IPS-20b (cell line): ENCODE results near the gene KLHL41.

Source experiments
- H3K27ac ChIP-seq: one replicate; pipeline ENCODE4 v1.5.1; 2013; ENCODE audit warnings: low read length
- H3K27me3 ChIP-seq: 2 replicates; pipeline ENCODE4 v1.6.1; 2013; ENCODE audit warnings: mild to moderate bottlenecking, low read length, inconsistent platforms; ENCODE audit not compliant: insufficient read depth
- H3K36me3 ChIP-seq: 2 replicates; pipeline ENCODE4 v1.6.1; 2013; ENCODE audit warnings: low read depth, mild to moderate bottlenecking, inconsistent platforms, low read length, moderate library complexity; ENCODE audit not compliant: insufficient read depth
- H3K4me1 ChIP-seq: 2 replicates; pipeline ENCODE4 v1.6.1; 2013; ENCODE audit warnings: mild to moderate bottlenecking, control low read depth, inconsistent platforms, low read length, moderate library complexity; ENCODE audit not compliant: insufficient read depth
- H3K4me3 ChIP-seq: 2 replicates; pipeline ENCODE4 v1.5.1; 2013; ENCODE audit warnings: mild to moderate bottlenecking, low read length, inconsistent platforms
- H3K9ac ChIP-seq: 2 replicates; pipeline ENCODE4 v1.6.1; 2013; ENCODE audit warnings: low read depth, mild to moderate bottlenecking, inconsistent platforms, low read length, moderate library complexity
- H3K9me3 ChIP-seq: 2 replicates; pipeline ENCODE4 v1.6.1; 2013; ENCODE audit warnings: mild to moderate bottlenecking, low read depth, low read length, inconsistent platforms; ENCODE audit not compliant: insufficient read depth

KLHL41 gene

DNA sequence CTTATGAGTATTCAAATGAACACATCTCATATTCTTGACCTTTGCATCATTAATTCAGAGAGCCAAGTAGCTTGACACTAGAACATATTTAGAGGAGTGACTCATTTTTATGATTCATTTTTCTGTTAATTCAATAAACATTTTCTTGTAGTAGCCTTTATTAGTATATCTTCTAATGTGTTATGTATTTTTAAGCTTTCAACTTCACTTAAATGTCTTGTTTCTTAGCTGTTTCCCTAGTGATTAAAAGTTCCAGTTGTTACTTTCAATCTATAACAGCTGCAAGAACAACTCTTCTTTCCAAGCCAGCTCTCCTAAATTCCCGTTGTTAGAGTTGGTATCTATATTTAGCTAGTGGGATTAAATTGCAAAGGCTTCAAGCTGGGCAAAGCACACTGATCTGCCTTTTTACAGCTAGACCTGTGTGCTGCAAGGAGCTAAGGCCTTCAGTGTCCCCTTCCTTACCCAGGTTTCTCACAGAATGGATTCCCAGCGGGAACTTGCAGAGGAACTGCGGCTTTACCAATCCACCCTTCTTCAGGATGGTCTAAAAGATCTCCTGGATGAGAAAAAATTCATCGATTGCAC, at the start of gene KLHL41:
Gene KLHL41, plus strand, starts transcription at position 405 of the 588 bp plus-strand sequence. Its CDS starts 77 bp downstream, at position 482.
- Histone ChIP-seq H3K9me3 (no peaks in the 10 kb centered on the region), H3K27ac (no peak within 1 kb of the TSS), H3K27me3 (no peaks in the 10 kb centered on the region), H3K36me3 (no peaks in the 10 kb centered on the region), H3K9ac (no peak within 1 kb of the TSS), H3K4me1 (peaks cover 7% of the 10 kb centered on the region; the same call in 1 of the 2 replicates), H3K4me3 (no peak within 1 kb of the TSS)

DNA sequence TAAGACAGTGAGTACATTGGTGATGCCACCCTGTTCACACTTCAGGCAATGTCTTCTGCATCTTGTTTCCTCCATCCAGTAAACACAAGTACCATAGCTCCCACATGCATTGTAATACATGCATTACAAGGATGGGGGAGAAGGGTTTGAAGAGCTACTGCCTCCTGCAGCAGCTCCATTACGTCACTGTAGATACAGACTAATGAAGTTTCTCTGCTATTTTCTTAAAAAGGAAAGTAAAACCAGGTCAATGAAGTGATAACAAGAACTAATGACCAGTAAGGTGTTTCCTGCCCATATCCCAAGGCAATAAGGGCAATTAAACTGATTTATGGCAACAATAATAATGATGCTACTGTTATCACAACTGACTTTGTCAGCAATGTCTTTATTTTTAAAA, 48.4 kb upstream of the KLHL41 start:
- H3K27me3 ChIP-seq, result no peaks in the 10 kb centered on the region
- H3K36me3 ChIP-seq, result no peaks in the 10 kb centered on the region
- H3K9me3 ChIP-seq, result no peaks in the 10 kb centered on the region
- no peaks in the 10 kb centered on the region for H3K4me1 ChIP-seq
- no peak overlapping the region for H3K27ac ChIP-seq
- H3K4me3 ChIP-seq, result no peak overlapping the region
- H3K9ac ChIP-seq, result no peak overlapping the region

DNA sequence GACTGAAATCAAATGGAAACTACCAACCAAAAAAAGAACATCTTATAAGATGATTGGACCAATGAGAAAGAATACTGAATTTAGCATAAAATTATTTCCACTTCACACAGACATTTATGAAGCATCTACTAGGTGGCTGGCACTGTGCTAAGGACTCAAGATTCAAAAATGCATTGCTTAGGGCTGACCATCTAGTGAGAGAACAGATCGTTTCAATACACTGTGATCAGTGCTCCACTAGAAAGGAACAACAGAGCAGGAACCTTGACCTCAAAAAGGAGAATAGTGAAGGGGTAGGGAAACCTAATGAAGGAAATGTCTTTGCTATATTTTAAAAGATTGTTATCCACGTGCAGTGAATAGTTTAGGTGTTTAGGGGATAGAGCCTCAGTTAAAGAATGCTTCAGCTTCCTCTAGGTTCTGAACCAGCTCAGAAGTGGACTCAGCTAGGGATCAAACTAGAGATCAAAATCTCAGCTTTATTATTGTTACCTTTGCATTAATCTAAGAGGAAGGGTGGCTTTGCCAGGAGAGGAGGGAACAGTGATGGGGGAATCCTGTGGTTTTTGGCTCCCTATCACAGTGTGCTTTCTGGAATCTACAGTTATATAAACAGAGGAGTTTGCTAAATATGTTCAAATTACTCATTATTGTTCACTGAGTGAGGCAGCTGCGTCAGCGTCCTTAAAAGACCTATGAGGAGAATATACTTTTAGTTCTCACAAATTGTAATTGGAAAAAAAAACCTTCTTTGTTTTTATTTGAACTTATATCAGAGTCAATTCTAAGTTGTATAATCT, 46.4 kb upstream of the KLHL41 start:
- Histone ChIP-seq H3K9me3 (no peaks in the 10 kb centered on the region), H3K4me3 (no peak overlapping the region), H3K27me3 (no peaks in the 10 kb centered on the region), H3K9ac (no peak overlapping the region), H3K27ac (no peak overlapping the region), H3K4me1 (no peaks in the 10 kb centered on the region), H3K36me3 (no peaks in the 10 kb centered on the region)

DNA sequence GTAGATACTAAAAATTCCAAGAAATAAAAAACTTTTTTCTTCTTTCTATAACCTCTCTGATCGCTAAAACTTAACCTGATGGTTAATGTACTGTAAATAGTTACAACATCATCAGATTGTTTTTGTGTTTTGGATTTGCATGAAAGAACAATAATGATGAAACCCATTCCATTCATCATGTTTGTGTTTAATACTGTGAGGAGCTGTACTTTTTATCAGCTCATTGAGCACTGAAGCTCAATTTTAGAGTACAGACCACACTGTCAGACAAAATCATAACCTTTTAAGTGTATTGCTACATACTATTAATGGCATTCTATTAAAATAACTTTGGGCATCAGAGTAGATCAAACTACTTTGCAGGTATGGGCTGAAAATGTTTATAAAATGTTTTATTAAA, 45.0 kb upstream of the KLHL41 start:
- Histone ChIP-seq H3K4me3 (no peak overlapping the region), H3K36me3 (no peaks in the 10 kb centered on the region), H3K9me3 (no peaks in the 10 kb centered on the region), H3K27ac (no peak overlapping the region), H3K4me1 (no peaks in the 10 kb centered on the region), H3K9ac (no peak overlapping the region), H3K27me3 (no peaks in the 10 kb centered on the region)

DNA sequence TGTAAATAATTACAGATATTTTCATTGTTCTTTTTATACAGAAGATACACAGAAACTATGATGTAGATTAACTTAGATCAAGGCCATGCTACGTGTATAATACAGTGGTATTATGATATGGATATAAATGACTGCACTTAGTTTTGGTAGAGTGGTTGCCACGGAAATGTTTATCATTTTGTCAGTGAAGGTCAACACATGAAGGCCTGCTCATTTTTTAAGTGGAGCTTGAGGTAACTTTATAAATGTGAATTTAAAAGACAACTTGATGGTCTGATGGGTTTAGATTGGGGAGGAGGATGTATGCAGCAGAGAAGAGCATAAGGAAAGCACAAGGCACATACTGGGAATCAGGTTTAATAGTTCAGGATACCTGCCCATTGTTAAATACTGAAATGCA, 44.6 kb upstream of the KLHL41 start:
- no peaks in the 10 kb centered on the region for H3K36me3 ChIP-seq
- no peaks in the 10 kb centered on the region for H3K4me1 ChIP-seq
- no peak overlapping the region for H3K27ac ChIP-seq
- no peaks in the 10 kb centered on the region for H3K27me3 ChIP-seq
- no peak overlapping the region for H3K4me3 ChIP-seq
- no peaks in the 10 kb centered on the region for H3K9me3 ChIP-seq
- no peak overlapping the region for H3K9ac ChIP-seq

DNA sequence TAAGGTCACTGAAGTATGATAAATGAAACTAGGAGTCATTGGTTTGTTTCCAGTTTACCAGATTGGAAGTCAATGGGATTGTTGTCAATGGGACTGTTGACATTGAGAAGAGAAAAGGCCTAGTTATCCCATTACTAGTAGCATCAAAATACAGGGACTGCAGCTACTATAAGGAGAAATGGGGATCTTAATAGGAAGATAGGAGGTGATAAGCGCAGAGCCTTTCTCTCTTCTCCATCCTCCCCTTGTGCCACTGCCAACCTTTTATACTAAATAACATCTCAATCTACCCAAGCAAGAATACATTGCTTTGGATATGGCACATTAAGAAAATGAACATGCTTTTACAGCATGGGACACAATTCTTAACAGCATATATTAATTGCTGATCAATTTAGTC, 40.7 kb upstream of the KLHL41 start:
- Histone ChIP-seq H3K27ac (no peak overlapping the region), H3K4me3 (no peak overlapping the region), H3K9me3 (no peaks in the 10 kb centered on the region), H3K36me3 (no peaks in the 10 kb centered on the region), H3K4me1 (no peaks in the 10 kb centered on the region), H3K9ac (no peak overlapping the region), H3K27me3 (no peaks in the 10 kb centered on the region)

DNA sequence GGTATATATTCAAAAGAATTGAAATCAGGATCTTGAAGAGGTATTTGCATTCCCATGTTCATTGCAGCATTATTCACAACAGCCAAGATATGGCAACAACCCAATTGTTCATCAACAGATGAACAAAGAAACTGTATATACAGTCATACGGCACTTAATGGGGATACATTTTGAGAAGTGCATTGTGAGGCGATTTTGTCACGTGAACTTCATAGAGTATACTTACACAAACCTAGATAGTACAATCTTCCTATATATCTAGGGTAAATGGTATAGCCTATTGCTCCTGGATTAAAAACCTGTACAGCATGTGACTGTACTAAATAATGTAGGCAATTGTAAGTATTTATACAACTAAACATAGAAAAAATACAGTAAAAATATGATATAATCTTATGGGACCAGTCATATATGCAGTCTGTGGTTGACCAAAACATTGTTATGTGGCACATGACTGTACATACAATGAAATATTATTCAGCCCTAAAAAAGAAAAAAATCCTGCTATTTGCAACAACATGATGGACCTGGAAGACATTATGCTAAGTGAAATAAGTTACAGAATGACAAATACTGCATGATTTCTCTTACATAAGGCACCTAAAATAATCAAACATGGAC, 39.4 kb upstream of the KLHL41 start:
- H3K4me3 ChIP-seq, result no peak overlapping the region
- H3K9ac ChIP-seq, result no peak overlapping the region
- H3K36me3 ChIP-seq, result no peaks in the 10 kb centered on the region
- H3K9me3 ChIP-seq, result no peaks in the 10 kb centered on the region
- no peak overlapping the region for H3K27ac ChIP-seq
- H3K27me3 ChIP-seq, result no peaks in the 10 kb centered on the region
- H3K4me1 ChIP-seq, result no peaks in the 10 kb centered on the region

DNA sequence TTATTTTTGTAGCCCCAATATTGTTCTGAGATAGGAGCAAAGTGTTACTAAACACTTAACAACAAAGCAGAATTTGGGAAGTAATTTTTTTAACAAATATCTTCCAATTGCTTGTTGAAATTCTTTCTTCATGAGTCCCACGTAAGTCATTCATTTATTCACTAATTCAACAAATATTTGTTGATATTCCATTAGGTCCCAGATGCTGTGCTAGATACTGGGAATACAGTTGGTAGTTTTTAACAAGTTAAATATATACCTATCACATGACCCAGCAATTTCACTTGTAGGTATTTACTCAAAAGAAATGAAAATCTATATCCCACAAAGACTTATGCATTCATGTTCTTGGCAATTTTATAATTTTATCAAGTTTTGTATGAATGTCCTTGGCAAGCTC, 37.3 kb upstream of the KLHL41 start:
- Histone ChIP-seq H3K27me3 (no peaks in the 10 kb centered on the region; the same call in 1 of the 2 replicates), H3K36me3 (no peaks in the 10 kb centered on the region), H3K4me3 (no peak overlapping the region), H3K4me1 (no peaks in the 10 kb centered on the region), H3K27ac (no peak overlapping the region), H3K9ac (no peak overlapping the region), H3K9me3 (no peaks in the 10 kb centered on the region)

DNA sequence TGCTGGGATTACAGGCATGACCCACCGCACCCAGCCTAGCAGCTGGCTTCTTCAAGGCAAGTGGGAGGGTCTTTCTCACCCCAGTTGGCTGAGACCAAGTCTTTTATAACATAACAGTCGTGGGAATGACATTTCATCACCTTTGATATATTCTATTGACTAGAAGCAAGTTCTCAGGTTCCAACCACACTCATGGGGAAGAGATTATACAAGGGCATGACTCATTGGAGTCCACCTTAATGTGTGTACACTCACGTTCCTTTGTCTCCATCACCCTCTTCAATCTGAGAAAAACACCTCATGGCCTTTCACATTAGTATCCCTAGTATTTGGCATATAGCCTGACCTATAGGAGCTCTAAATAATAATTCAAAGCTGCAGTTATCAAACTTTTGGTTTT, 33.0 kb upstream of the KLHL41 start:
- no peaks in the 10 kb centered on the region; the same call in 1 of the 2 replicates for H3K4me1 ChIP-seq
- no peak overlapping the region for H3K9ac ChIP-seq
- no peaks in the 10 kb centered on the region for H3K36me3 ChIP-seq
- peaks cover 36% of the 10 kb centered on the region for H3K27me3 ChIP-seq
- H3K4me3 ChIP-seq, result no peak overlapping the region
- H3K27ac ChIP-seq, result no peak overlapping the region
- H3K9me3 ChIP-seq, result no peaks in the 10 kb centered on the region

DNA sequence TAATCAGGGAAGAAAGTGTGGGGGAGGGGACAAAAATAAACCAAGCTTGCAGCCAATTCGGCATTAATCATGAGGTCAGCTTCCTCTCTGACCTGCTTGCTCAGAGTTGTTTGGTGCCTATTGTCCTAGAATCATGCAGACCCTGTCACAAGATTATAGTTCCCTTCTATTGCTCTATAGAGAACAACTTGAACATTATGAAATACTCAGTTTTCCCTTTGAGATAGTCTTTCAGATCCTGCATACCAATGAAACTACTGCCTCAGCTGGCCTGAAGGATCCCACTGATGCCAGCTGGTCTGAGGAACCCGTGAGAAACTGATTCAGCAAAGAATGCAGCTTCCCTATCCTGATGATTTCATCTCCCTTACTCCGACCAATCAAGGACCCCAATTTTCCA, 31.2 kb upstream of the KLHL41 start:
- H3K9me3 ChIP-seq, result no peaks in the 10 kb centered on the region
- H3K27ac ChIP-seq, result no peak overlapping the region
- no peak overlapping the region for H3K4me3 ChIP-seq
- no peak overlapping the region for H3K9ac ChIP-seq
- no peaks in the 10 kb centered on the region; the same call in 1 of the 2 replicates for H3K4me1 ChIP-seq
- peaks cover 48% of the 10 kb centered on the region for H3K27me3 ChIP-seq
- H3K36me3 ChIP-seq, result no peaks in the 10 kb centered on the region

DNA sequence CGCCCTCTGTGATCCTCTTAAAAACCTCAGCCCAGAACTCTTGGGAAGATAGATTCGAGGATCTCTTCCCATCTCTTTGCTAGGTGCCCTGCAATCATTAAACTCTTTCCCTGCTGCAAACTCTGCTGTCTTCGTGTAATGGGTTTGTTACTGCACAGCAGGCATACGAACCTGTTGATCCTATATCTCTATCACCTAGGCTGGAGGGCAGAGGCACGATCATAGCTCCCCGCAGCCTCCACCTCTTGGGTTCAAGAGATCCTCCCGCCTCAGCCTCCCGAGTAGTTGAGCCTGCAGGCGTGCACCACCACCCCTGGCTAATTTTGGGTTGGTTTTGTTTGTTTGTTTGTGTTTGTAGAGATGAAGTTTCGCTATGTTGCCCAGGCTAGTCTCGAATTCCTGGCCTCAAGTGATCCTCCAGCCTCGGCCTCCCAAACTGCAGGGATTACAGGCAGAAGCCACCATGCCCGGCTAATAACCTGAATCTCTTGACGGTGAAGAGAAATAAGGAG, 30.7 kb upstream of the KLHL41 start:
- no peaks in the 10 kb centered on the region for H3K9me3 ChIP-seq
- peaks cover 48% of the 10 kb centered on the region for H3K27me3 ChIP-seq
- H3K9ac ChIP-seq, result no peak overlapping the region
- no peaks in the 10 kb centered on the region; the same call in 1 of the 2 replicates for H3K4me1 ChIP-seq
- H3K27ac ChIP-seq, result no peak overlapping the region
- H3K36me3 ChIP-seq, result no peaks in the 10 kb centered on the region
- peak overlapping the region; percentile 85 for H3K4me3 ChIP-seq
